Fibroblast of the conjunctiva (primary cell): ENCODE measurements around the gene GPR55.

ENCODE experiments used
- DNase-seq: peaks from one replicate; pipeline ENCODE4 v3.0.0-alpha.2; 2010; ENCODE audit warnings: low read depth

Gene GPR55

GRCh38 chr2:230866756-230867523 is 58.1 kb downstream of the GPR55 start:
- DNase-seq, result peak; percentile 23

GRCh38 chr2:230865766-230866755 is 59.0 kb downstream of the GPR55 start:
- no peak for DNase-seq

DNA sequence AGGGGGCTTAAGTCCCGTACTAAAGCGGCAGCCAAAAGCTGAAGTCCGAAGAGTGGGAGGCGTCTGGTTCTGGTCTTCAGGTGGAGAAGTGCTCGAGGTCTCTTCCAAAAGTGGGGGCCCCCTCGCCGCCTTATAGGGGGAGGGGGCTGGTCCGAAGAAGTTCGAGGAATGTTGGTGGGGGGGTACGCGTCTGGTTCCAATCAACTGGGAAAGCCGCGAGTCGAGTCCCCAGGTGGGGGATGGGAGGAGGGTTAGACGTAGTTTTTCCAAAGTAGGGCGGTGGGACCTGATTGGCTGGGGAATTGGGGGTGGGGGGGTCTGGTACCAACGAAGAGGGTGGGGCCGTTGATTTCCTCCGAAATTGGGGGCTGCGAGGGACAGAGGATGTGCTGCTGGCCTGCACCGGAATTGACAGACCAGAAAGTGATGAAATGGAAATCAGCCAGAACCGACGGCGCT is 59.7 kb downstream of the GPR55 start:
- DNase-seq, result no peak

DNA sequence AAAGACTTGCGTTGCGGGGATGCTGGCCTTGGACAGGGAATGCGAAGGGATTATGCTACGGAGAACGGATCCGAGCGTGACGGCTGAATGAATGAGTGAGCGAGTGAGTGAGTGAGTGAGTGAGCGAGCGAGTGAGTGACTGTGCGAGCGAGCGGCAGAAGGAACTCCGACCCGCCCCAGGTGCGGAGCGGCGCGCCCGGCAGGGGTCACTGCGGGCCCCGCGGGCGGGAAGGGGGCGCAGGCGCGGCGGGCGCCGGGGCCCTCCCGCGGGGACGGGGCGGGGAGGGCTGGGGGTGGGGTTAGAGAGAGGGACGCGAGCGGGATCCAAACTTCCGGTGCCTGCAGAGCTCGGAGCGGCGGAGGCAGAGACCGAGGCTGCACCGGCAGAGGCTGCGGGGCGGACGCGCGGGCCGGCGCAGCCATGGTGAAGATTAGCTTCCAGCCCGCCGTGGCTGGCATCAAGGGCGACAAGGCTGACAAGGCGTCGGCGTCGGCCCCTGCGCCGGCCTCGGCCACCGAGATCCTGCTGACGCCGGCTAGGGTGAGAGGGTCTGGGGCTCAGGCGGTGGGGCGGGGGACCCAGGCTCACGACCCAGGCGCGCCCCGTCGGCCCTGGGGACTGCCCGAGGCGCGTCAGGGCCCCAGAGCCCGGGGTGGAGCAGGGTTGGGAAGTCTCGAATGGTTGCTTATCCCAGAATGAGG is 60.3 kb downstream of the GPR55 start, which contains the start of gene ITM2C:
Gene ITM2C, plus strand, starts transcription at position 338 of the 702 bp plus-strand sequence. Its CDS starts 84 bp downstream, at position 422.
- DNase-seq, result peak; percentile 18

DNA sequence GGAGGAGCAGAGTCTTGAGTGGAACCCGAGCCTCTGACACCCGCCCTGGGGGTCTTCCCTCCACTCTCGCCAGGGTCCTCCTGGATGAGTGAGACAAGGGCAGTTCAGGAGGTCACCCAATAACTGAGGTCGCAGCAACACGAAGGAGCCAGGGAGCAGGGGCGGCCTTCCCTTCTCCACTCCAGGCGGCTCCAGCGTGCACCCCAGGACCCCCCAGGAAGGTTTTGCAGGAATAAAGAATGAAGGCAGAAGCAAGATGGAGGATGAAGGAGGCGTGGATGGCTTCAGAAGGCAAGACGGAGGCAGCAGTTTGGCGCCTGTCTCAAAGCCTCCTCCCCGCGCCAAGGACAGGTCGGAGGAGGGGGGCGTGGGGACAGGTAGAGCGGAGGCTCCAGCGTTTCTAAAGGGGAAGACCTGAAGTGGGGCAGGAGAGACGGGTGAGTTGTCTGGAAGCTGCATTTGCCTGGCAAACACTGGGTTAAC is 60.9 kb downstream of the GPR55 start:
- no peak for DNase-seq

DNA sequence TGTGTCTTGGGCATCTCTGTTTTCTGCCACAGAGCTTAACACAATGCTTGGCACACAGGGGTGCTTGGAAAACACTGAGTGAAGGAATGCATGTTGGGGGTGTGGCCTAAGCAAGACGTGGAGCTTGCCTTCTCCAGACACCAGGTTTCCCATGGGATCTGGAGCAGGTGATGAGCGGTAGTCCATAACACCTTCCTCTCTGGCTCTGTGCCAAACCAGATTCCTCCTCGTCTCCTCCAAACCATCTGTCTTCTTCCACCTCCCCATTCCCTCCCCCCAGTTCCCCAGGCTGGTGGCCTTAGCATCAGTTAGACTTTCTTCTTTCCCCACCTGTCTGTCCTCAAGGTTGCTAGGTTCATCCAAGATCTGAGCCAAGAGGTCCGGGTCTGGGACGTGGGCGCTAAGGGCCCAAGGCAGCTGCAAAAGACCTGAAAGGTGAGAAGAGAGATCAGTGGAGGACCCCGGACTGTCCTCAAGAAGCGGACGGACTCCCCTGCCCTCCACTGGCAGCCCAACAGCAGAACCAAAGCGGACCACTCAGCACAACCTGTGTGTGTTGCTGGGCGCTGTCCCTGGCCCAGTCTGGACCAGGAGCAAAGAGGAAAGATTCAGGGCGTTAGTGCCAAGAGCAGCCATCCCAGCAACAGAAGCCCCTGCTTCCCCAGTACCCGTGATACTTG is 61.5 kb downstream of the GPR55 start:
- DNase-seq, result no peak

DNA sequence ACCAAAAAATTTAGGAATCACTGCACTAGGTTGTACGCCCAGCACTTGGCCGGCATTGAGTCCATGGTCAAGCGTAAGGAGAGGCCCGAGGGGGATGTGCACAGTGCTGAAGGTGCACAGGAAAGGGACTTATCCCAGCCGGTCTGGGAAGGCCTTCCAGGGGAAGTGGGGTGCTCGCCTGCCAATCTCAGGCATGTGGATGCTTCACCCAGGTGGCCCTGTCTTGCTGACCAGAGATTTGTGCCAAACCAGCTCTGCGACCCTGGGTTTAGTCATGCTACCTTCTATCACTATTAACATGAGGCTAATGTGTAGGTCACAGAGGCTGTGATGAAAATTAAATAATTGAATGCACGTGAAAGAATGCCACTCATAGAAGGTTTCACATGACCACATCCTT is 62.0 kb downstream of the GPR55 start:
- no peak for DNase-seq

- DNase-seq, result no peak
These were observed 62.8 kb downstream of the GPR55 start for GRCh38 chr2:230862292-230862691.

DNA sequence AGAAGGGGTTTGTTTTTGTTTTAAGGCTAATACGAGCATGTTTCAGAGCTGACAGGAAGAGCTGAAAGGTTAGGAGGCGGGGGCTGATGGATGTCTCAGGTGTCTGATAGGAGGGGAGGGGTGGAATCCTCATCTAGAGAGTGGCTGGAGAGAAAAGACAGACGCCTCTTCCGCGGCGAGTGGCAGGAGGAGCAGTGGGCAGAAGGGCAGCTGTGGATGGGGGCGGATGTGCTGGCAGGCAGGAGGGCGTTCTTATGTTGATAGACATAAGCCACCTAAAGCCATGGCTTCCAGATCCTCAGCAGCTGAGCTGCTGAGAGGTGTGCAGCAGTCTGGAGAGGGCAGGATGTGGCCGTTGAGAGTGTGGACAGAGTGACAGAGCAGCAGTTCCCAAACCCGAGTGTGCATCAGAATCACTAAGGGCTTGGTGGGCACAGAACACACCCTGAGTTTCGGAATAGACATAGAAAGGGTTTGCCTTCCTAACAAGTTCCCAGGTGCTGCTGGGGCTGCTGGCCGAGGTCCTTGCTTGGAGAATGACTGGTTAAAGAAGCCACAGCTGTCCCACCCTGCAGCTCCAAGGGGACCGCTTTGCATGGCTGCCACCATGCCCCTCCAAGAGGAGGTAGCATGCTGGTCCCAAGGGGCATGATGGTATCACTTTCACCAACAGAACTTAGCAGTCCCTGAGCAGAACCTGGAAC is 63.3 kb downstream of the GPR55 start:
- DNase-seq, result no peak
